Pancreas (tissue), 10 donors: ENCODE measurements around the gene CMIP. TPM values are rescaled to one million over a fixed set of nuclear protein-coding genes. Genes with fewer than 3 reads are reported as not detected.

Experiments
- ATAC-seq, 4 donors: fragments of 200-7000 bp; cut with Tn5 transposase; one replicate each; pipeline versions ENCODE4 v1.8.0 to v1.9.1; 2020; ENCODE audit warnings: mild to moderate bottlenecking in 4 of 4, moderate library complexity in 4 of 4
- DNase-seq, 6 donors: peaks; one replicate each; pipeline ENCODE4 v3.0.0-alpha.2; 2020
- FAIRE-seq: peaks from 2 replicates; lab custom pipeline; 2012; peaks lifted over from hg19 to GRCh38; lab: Jason Lieb, UNC
- H3K27ac ChIP-seq, 4 donors: fragments of 200-600 bp; sonication (generic); 1 replicate in 3 of 4; 2 replicates in 1 of 4; pipeline versions ENCODE4 v1.5.0 to v1.8.0; 2020
- H3K27me3 ChIP-seq, 4 donors: fragments of 200-600 bp; one replicate each; pipeline ENCODE4 v1.8.0; 2021
- H3K36me3 ChIP-seq, 3 donors: fragments of 200-600 bp; sonication (generic) in 1 of 3; one replicate each; pipeline versions ENCODE4 v1.5.0 to v1.8.0; 2020 to 2021
- H3K4me1 ChIP-seq, 3 donors: fragments of 200-600 bp; one replicate each; pipeline ENCODE4 v1.8.0; 2021
- H3K4me3 ChIP-seq, 4 donors: fragments of 200-600 bp; sonication (generic) in 2 of 4; one replicate each; pipeline versions ENCODE4 v1.5.0 to v1.8.0; 2020 to 2021
- H3K9me3 ChIP-seq, 4 donors: fragments of 200-600 bp; one replicate each; pipeline ENCODE4 v1.8.0; 2021
- CTCF ChIP-seq, 4 donors: fragments of 200-600 bp; sonication (generic) in 3 of 4; IDR thresholded peaks; one replicate each; pipeline versions ENCODE4 v1.5.0 to v1.8.0; 2021; ENCODE audit warnings: antibody characterized with exemption in 4 of 4
- WGBS, 2 donors: extraction: QIAGEN DNeasy Blood & Tissue Kit; methylation state at CpG; one replicate each; pipeline ENCODE4 v1.1.7; 2013; 5-methylcytosine and 5-hydroxymethylcytosine counted together
- intact Hi-C, 3 donors: fragments of 100-400 bp; cut with DNase I; formaldehyde crosslinking; loops; one replicate each; pipeline versions ENCODE4 v1.11.1 to v1.14.2; 2022
- polyA plus RNA-seq, 2 donors: library from polyadenylated mRNA; stranded (reverse); fragments of 200-250 nt; gene quantifications; one replicate each; pipeline ENCODE4 v1.2.3, GENCODE V29; 2013
- total RNA-seq, 6 donors: library from RNA; stranded (reverse); fragmentation: NEBNext Ultra II Directional in 4 of 6; extraction: Animal tissue kit (Norgen Biotek cat#: 25700) in 4 of 6; gene quantifications; one replicate each; pipeline versions ENCODE4 v1.2.1 to v1.2.4, GENCODE V29; 2021 to 2023
- donor health status: healthy with polysubstance abuse.
- donor health status: DM: no; HTN: no; CAD: no; lungs with moderate emphysema.
- donor health status: DM: no; HTN: no; CAD: no.
- donor health status: control.
- donor health status: control.
- donor health status: Bipolar disorder and iron deficiency.
- donor health status: DM: yes; HTN: yes; CAD: no.
- donor health status: DM: no; HTN: no; CAD: no.
- donor health status: DM: no; HTN: no; CAD: no.
- donor health status: DM: yes; HTN: yes; CAD: no.

The CMIP gene
- total and polyA plus RNA-seq, 8 donors: 9.7 to 37.0 (median 21.5) TPM

- 83 to 84% methylated on average over 20 of the region's 20 CpGs for WGBS, 2 donors
- H3K9me3 ChIP-seq: no peaks in the 10 kb centered on the region
- no peaks in the 10 kb centered on the region for H3K36me3 ChIP-seq
- DNase-seq: peak in 1 of 6 donors; percentile 48
- intact Hi-C loops: no loop called here
- H3K4me1 ChIP-seq: peaks cover 0 to 25% (median 9%) of the 10 kb centered on the region in 3 donors
- peak in 3 of 4 donors; percentile 6 to 34 (median 17) for ATAC-seq
- H3K27me3 ChIP-seq: no peaks in the 10 kb centered on the region
- H3K4me3 ChIP-seq: no peak overlapping the region
- FAIRE-seq: no peak
- TF ChIP-seq CTCF (IDR thresholded peaks at IDR 0.05): no peak
- no peak overlapping the region for H3K27ac ChIP-seq
Measured at GRCh38 chr16:81473969-81474959, 29.7 kb downstream of the CMIP start.

- peaks cover 0 to 26% (median 14%) of the 10 kb centered on the region in 3 donors for H3K4me1 ChIP-seq
- intact Hi-C loops: no loop called here
- H3K36me3 ChIP-seq: no peaks in the 10 kb centered on the region
- 85% methylated on average over 19 of the region's 19 CpGs for WGBS, 2 donors
- TF ChIP-seq CTCF (IDR thresholded peaks at IDR 0.05): no peak
- H3K27me3 ChIP-seq: no peaks in the 10 kb centered on the region
- H3K9me3 ChIP-seq: no peaks in the 10 kb centered on the region
- FAIRE-seq: no peak
- H3K27ac ChIP-seq: peak overlapping the region in 2 of 4 donors; percentile 14 to 33
- ATAC-seq: peak in 1 of 4 donors; percentile 1
- no peak for DNase-seq
- H3K4me3 ChIP-seq: no peak overlapping the region
Measured at GRCh38 chr16:81477697-81478693, 33.4 kb downstream of the CMIP start.

GRCh38 chr16:81478876-81479511 lies 34.4 kb downstream of the CMIP start:
- intact Hi-C loops: no loop called here
- H3K4me1 ChIP-seq: peaks cover 0 to 20% (median 12%) of the 10 kb centered on the region in 3 donors
- H3K9me3 ChIP-seq: no peaks in the 10 kb centered on the region
- H3K27ac ChIP-seq: peak overlapping the region in 3 of 4 donors; percentile 10 to 33 (median 14)
- H3K27me3 ChIP-seq: no peaks in the 10 kb centered on the region
- ATAC-seq: peak; percentile 63 to 85 (median 80)
- no peak for TF ChIP-seq CTCF (IDR thresholded peaks at IDR 0.05)
- peak in 3 of 6 donors; percentile 46 to 79 (median 69) for DNase-seq
- H3K36me3 ChIP-seq: no peaks in the 10 kb centered on the region
- no peak for FAIRE-seq
- H3K4me3 ChIP-seq: peak overlapping the region in 1 of 4 donors; percentile 7
- WGBS, 2 donors: 35 to 37% methylated on average over 13 of the region's 13 CpGs

- no peaks in the 10 kb centered on the region for H3K27me3 ChIP-seq
- DNase-seq: no peak
- intact Hi-C loops: no loop called here
- peak overlapping the region in 1 of 4 donors; percentile 1 for H3K27ac ChIP-seq
- no peaks in the 10 kb centered on the region for H3K36me3 ChIP-seq
- WGBS, 2 donors: 87 to 89% methylated on average over 9 of the region's 9 CpGs
- FAIRE-seq: no peak
- H3K9me3 ChIP-seq: no peaks in the 10 kb centered on the region
- H3K4me3 ChIP-seq: no peak overlapping the region
- ATAC-seq: no peak
- TF ChIP-seq CTCF (IDR thresholded peaks at IDR 0.05): no peak
- H3K4me1 ChIP-seq: peaks cover 0 to 14% (median 8%) of the 10 kb centered on the region in 3 donors
Measured at GRCh38 chr16:81480606-81481206, 36.1 kb downstream of the CMIP start.
